ENCODE results near the gene SMOC1. TPM values are rescaled to one million over a fixed set of nuclear protein-coding genes. Genes with fewer than 3 reads are reported as not detected.

The SMOC1 gene
- total and polyA plus RNA-seq, 7 donors: 3.2 to 10.6 (median 6.2) TPM

DNA sequence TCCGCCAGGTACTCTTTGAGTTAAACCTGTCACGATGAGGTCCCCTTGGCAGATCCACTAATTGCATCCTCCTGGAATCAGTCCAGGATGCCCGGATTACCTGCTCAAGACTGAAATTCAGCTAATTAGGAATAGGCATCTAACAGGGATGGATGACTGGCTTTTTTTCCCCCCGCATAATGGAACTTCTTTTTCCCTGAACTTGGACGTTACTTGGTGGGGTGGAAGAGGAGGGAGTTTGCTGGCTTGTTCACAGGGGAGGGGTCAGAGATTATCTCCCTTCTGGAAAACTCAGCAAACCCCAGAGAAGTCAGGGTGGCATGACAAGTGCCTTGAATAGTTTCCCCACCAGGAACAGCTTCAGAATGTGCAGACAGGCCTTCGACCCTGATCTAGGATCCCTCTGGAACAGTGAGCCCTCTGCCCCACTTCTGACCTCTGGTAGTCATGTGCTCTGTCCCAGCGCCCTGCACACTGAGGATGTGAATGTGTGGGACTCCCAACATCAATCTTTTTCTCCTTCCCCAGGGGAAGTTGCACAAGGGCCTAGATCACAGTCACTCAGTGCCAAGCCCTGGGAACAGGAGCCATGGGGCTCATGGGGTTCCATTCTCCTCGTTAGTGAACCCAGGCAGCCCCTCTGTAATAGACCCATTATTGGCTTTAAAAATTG, 142.5 kb downstream of the SMOC1 start:
- TF ChIP-seq CTCF (IDR thresholded peaks at IDR 0.05): no peak
- Histone ChIP-seq H3K27me3 (ENCODE audit: insufficient read depth in 3 of 3, low read length in 2 of 3) (no peaks in the 10 kb centered on the region), H3K9me3 (no peaks in the 10 kb centered on the region), H3K36me3 (ENCODE audit: insufficient read depth in 1 of 2, low read depth in 1 of 2) (peaks cover 0 to 10% of the 10 kb centered on the region in 2 donors), H3K27ac (no peak overlapping the region), H3K4me1 (peaks cover 7% of the 10 kb centered on the region), H3K4me3 (no peak overlapping the region)
- no peak for DNase-seq
- WGBS, 3 donors: 77 to 82% (median 80%) methylated on average over 8 of the region's 8 CpGs
- intact Hi-C loops (cut with DNase I): no loop called here
- ATAC-seq: no peak

DNA sequence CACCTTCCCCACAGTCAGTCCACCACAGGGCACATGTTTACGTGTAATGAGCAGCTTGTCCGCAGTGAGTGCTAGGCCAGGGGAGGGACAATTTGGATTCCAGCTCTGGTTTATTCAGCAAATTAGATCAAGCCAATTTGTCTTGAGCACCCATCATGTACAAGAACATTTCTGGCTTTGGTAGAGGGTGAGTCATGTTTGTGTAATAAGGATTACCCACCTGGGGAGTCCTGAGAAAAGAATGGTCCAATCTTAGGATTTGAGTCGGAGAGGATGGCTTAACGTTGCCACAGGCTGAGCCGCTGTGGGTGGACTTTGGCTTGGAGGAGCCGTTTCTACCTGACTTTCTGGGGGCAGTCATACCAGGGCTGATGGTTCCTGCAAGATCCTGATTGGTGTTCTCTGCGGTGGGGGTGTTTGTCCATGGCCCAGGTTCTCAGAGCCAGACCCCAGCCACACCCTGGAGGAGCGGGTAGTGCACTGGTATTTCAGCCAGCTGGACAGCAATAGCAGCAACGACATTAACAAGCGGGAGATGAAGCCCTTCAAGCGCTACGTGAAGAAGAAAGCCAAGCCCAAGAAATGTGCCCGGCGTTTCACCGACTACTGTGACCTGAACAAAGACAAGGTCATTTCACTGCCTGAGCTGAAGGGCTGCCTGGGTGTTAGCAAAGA, 143.7 kb downstream of the SMOC1 start:
- Histone ChIP-seq H3K4me1 (peaks cover 7% of the 10 kb centered on the region), H3K4me3 (no peak overlapping the region), H3K27ac (no peak overlapping the region), H3K9me3 (no peaks in the 10 kb centered on the region), H3K36me3 (ENCODE audit: insufficient read depth in 1 of 2, low read depth in 1 of 2) (peaks cover 0 to 10% of the 10 kb centered on the region in 2 donors), H3K27me3 (ENCODE audit: insufficient read depth in 3 of 3, low read length in 2 of 3) (no peaks in the 10 kb centered on the region)
- ATAC-seq: no peak
- no peak for DNase-seq
- intact Hi-C loops (cut with DNase I): no loop called here
- TF ChIP-seq CTCF (IDR thresholded peaks at IDR 0.05): no peak
- 90 to 95% (median 92%) methylated on average over 15 of the region's 15 CpGs for WGBS, 3 donors

DNA sequence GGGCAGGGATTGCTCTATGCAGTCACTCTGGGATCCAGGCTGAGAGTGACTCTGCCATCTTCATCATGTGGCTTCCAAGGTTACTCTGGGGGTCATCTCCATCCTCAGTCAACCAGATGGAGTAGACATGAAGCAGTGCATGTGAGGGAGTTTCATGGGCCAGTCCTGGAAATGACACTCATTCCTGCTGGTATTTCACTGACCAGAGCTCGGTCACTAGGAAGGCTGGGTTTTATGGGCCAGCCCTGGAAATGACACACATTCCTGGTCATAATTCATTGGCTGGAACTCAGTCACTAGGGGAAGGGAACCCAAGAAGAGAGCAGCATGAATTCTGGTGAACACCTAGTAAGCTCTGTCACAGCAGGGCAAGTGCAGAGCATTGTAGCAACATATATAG, 144.7 kb downstream of the SMOC1 start:
- no peaks in the 10 kb centered on the region for H3K27me3 ChIP-seq (ENCODE audit: insufficient read depth in 3 of 3, low read length in 2 of 3)
- H3K4me1 ChIP-seq: peaks cover 3% of the 10 kb centered on the region
- WGBS, 3 donors: 0 to 28% (median 9%) methylated on average over 1 of the region's 1 CpG
- no peak for TF ChIP-seq CTCF (IDR thresholded peaks at IDR 0.05)
- no peaks in the 10 kb centered on the region for H3K9me3 ChIP-seq
- H3K36me3 ChIP-seq (ENCODE audit: insufficient read depth in 1 of 2, low read depth in 1 of 2): peaks cover 0 to 10% of the 10 kb centered on the region in 2 donors
- no peak for ATAC-seq
- H3K27ac ChIP-seq: no peak overlapping the region
- intact Hi-C loops (cut with DNase I): no loop called here
- H3K4me3 ChIP-seq: no peak overlapping the region
- no peak for DNase-seq

- intact Hi-C loops (cut with DNase I): loop anchor here (1.0 to 5.0 kb wide), 3 partner anchors 151 to 210 kb away; partner anchors contain the start of gene SMOC1 (in 2 of the 2)
- peak; percentile 96 for TF ChIP-seq CTCF (IDR thresholded peaks at IDR 0.05)
- H3K27me3 ChIP-seq (ENCODE audit: insufficient read depth in 3 of 3, low read length in 2 of 3): no peaks in the 10 kb centered on the region
- no peak overlapping the region for H3K4me3 ChIP-seq
- WGBS, 3 donors: 34 to 37% (median 34%) methylated on average over 17 of the region's 17 CpGs
- peaks cover 0 to 10% of the 10 kb centered on the region in 2 donors for H3K36me3 ChIP-seq (ENCODE audit: insufficient read depth in 1 of 2, low read depth in 1 of 2)
- peak; percentile 76 to 88 for DNase-seq
- no peaks in the 10 kb centered on the region for H3K4me1 ChIP-seq
- peak; percentile 89 to 96 (median 92) for ATAC-seq
- H3K9me3 ChIP-seq: no peaks in the 10 kb centered on the region
- H3K27ac ChIP-seq: no peak overlapping the region
These were observed 148.7 kb downstream of the SMOC1 start for GRCh38 chr14:70027785-70028428.

Measured in psoas muscle (tissue), 8 donors.